ENCODE results near the gene AGRP.
A peak's percentile ranks its signal among the peaks of the same experiment; 100 is the strongest.

The AGRP gene

GRCh38 chr16:67526149-67526791, 42.9 kb upstream of the AGRP start:
- no peak overlapping the region; the same call in 1 of the 2 replicates for H3K27ac ChIP-seq

GRCh38 chr16:67525176-67525860, 42.0 kb upstream of the AGRP start:
- H3K27ac ChIP-seq, result peak overlapping the region; percentile 69; the same call in 1 of the 2 replicates
- TF ChIP-seq, protein P1, sequence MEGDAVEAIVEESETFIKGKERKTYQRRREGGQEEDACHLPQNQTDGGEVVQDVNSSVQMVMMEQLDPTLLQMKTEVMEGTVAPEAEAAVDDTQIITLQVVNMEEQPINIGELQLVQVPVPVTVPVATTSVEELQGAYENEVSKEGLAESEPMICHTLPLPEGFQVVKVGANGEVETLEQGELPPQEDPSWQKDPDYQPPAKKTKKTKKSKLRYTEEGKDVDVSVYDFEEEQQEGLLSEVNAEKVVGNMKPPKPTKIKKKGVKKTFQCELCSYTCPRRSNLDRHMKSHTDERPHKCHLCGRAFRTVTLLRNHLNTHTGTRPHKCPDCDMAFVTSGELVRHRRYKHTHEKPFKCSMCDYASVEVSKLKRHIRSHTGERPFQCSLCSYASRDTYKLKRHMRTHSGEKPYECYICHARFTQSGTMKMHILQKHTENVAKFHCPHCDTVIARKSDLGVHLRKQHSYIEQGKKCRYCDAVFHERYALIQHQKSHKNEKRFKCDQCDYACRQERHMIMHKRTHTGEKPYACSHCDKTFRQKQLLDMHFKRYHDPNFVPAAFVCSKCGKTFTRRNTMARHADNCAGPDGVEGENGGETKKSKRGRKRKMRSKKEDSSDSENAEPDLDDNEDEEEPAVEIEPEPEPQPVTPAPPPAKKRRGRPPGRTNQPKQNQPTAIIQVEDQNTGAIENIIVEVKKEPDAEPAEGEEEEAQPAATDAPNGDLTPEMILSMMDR (conservative IDR thresholded peaks at IDR 0.05), result no peak

More at GRCh38 chr16:67526149-67526791, 42.9 kb upstream of the AGRP start:
- TF ChIP-seq, protein P1 (conservative IDR thresholded peaks at IDR 0.05), result no peak

- TF ChIP-seq, protein P1 (conservative IDR thresholded peaks at IDR 0.05), result peak; percentile 93
- H3K27ac ChIP-seq, result peak overlapping the region; percentile 69
Measured at GRCh38 chr16:67521095-67521804, 37.9 kb upstream of the AGRP start.

DNA sequence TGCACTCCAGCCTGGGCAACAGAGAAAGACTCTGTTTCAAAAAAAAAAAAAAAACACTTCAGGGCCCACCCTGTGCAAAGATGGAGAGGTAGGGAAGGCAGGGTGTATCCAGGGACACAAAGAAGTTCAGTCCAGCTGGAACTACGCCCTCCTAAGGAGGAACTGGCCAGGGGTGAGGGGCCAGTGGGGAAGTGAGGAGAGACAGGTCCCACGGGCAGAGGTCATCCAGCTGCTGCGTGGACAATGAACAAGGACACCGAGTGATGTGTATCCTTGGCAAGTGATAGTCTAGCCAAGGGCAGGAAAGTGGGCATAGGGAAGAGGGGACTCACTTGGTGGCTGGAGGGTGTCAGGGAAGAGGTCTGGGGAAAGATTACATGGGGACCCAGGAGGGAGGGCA, 35.9 kb upstream of the AGRP start:
- TF ChIP-seq, protein P1 (conservative IDR thresholded peaks at IDR 0.05), result no peak
- no peak overlapping the region for H3K27ac ChIP-seq

DNA sequence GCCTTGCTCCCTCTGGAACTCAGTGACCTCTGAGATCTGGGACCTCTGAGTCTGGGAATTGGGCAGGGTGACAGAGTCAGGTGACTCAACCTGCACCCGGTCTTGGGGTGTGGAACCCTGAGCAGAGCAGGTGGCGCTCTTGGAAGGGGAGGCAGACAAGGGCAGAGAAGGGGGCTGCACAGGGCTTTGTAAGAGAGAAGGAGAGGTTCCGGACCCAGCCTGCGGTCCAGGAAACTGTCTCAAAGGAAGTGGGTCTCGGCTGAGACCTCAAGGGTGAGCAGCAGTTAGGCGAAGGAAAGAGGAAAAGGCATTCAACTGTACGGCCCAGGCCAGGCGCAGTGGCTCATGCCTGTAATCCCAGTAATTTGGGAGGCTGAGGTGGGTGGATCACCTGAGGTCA, 35.3 kb upstream of the AGRP start:
- no peak overlapping the region for H3K27ac ChIP-seq
- TF ChIP-seq, protein P1 (conservative IDR thresholded peaks at IDR 0.05), result no peak

DNA sequence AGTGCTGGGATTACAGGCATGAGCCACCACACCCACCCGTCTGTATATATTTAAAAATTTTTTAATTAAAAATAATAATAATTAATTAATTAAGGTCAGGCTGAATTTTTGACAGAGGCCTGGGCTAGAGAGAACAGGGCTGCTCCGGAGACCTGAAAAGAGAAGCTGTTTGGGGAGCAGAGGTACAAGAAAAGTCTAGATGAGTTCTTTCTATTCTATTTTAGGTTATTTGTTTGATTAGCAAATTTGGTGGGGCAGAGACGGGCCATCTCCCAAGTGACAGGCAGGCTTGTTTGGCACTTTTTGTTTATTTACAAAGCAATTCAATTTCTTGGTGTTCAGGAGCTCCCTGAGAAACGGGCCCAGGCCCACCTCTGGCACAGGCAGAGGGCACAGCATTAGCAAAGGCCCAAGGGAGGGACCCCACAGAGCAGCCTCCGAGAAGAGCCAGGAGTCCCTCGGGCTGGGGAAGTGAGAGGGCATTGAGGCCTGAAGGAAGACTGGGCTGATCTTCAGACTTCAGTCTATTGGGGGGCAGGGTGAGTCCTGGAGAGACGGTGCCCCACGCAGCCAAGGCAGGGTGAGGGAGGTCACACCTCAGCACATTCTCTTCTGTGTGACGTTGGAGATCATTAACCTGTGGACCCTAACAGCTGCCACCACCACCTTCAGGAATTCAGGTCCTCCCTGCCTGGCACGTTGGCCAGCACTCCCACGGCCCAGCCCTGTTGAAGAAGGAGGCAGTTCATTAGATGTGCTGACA, 34.5 kb upstream of the AGRP start:
- H3K27ac ChIP-seq, result no peak overlapping the region
- TF ChIP-seq, protein P1 (conservative IDR thresholded peaks at IDR 0.05), result no peak

DNA sequence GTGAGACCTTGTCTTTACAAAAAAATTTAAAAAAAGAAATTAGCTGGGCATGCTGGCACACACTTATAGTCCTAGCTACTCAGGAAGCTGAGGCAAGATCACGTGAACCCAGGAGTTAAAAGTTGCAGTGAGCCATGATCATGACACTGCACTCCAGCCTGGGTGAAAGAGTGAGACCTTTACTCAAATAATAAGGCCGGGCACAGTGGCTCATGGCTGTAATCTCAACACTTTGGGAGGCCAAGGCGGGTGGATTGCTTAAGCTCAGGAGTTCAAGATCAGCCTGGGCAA, 33.8 kb upstream of the AGRP start:
- H3K27ac ChIP-seq, result no peak overlapping the region
- TF ChIP-seq, protein P1 (conservative IDR thresholded peaks at IDR 0.05), result no peak
